SK-N-SH (cell line): ENCODE results near the gene LRRC8C. TPM values are rescaled to one million over a fixed set of nuclear protein-coding genes. Genes with fewer than 3 reads are reported as not detected.

Experiments used
- CTCF ChIA-PET: fragments of 300-600, 350-600 bp; formaldehyde crosslinking; extraction: SDS; loops from one replicate; lab custom pipeline; 2021; lab: Yijun Ruan, JAX
- POLR2A ChIA-PET: fragments of 350-600 bp; sonication (Branson Sonifier 250); formaldehyde crosslinking; extraction: SDS; loops from one replicate; lab custom pipeline; 2020; ENCODE audit warnings: antibody characterized with exemption, inconsistent platforms; lab: Yijun Ruan, JAX
- DNase-seq: peaks from one replicate; pipeline ENCODE4 v3.0.0; 2012
- H2AFZ ChIP-seq: fragments of 200-600 bp; sonication (generic); 2 replicates; pipeline ENCODE4 v1.8.1; 2016; ENCODE audit warnings: antibody characterized with exemption, mild to moderate bottlenecking, low read depth
- H3F3A ChIP-seq: fragments of 200-600 bp; sonication (generic); replicated peaks from 2 replicates; pipeline ENCODE3; 2016; ENCODE audit warnings: antibody characterized with exemption, mild to moderate bottlenecking; ENCODE audit not compliant: insufficient read depth
- H3K27ac ChIP-seq, 2 experiments: fragments of 200-500 bp in 1 of 2; fragments of 200-600 bp in 1 of 2; sonication (Bioruptor generic) in 1 of 2; sonication (generic), shearing (Covaris generic) in 1 of 2; 2 replicates each; pipeline versions ENCODE4 v1.5.1 to v1.6.1; 2014 to 2016; ENCODE audit warnings: low read depth in 2 of 2, inconsistent platforms in 1 of 2, low read length in 1 of 2, mild to moderate bottlenecking in 1 of 2, mixed read lengths in 1 of 2
- H3K27me3 ChIP-seq: fragments of 200-600 bp; sonication (generic), shearing (Covaris generic); 2 replicates; pipeline ENCODE4 v1.6.1; 2016; ENCODE audit warnings: mixed run types; ENCODE audit not compliant: insufficient read depth
- H3K36me3 ChIP-seq, 2 experiments: fragments of 200-500 bp in 1 of 2; fragments of 200-600 bp in 1 of 2; sonication (Bioruptor generic) in 1 of 2; sonication (generic) in 1 of 2; replicated peaks in 1 of 2; 2 replicates each; pipeline versions ENCODE3 to v1.5.1; 2014 to 2016; ENCODE audit warnings: low read length in 1 of 2, mild to moderate bottlenecking in 1 of 2; ENCODE audit not compliant: insufficient read depth in 2 of 2, control insufficient read depth in 1 of 2
- H3K4me1 ChIP-seq, 2 experiments: fragments of 200-500 bp in 1 of 2; fragments of 200-600 bp in 1 of 2; sonication (Bioruptor generic) in 1 of 2; sonication (generic), shearing (Covaris generic) in 1 of 2; 2 replicates each; pipeline versions ENCODE4 v1.5.1 to v1.6.1; 2014 to 2016; ENCODE audit warnings: low read depth in 1 of 2, low read length in 1 of 2, mixed run types in 1 of 2; ENCODE audit not compliant: insufficient read depth in 2 of 2, control insufficient read depth in 1 of 2
- H3K4me2 ChIP-seq: fragments of 200-600 bp; sonication (generic), shearing (Covaris generic); 2 replicates; pipeline ENCODE4 v1.6.1; 2017; ENCODE audit warnings: mixed run types
- H3K4me3 ChIP-seq, 2 experiments: fragments of 200-500 bp in 1 of 2; fragments of 200-600 bp in 1 of 2; sonication (Bioruptor generic) in 1 of 2; sonication (generic), shearing (Covaris generic) in 1 of 2; 2 replicates each; pipeline versions ENCODE4 v1.5.1 to v1.8.1; 2014 to 2016; ENCODE audit warnings: low read depth in 2 of 2, inconsistent platforms in 1 of 2, low read length in 1 of 2, mild to moderate bottlenecking in 1 of 2, mixed read lengths in 1 of 2, moderate library complexity in 1 of 2
- H3K79me2 ChIP-seq: fragments of 200-600 bp; sonication (generic); 2 replicates; pipeline ENCODE4 v1.8.1; 2017; ENCODE audit warnings: mild to moderate bottlenecking; ENCODE audit not compliant: insufficient read depth
- H3K9ac ChIP-seq: fragments of 200-600 bp; sonication (generic); 2 replicates; pipeline ENCODE4 v1.6.1; 2017; ENCODE audit warnings: mixed run types
- H3K9me2 ChIP-seq: fragments of 200-600 bp; sonication (generic); 2 replicates; pipeline ENCODE4 v1.6.1; 2017; ENCODE audit warnings: mixed run types
- H3K9me3 ChIP-seq: fragments of 200-600 bp; sonication (generic); 2 replicates; pipeline ENCODE4 v1.6.1; 2017; ENCODE audit warnings: mixed run types, mild to moderate bottlenecking, moderate library complexity
- H4K20me1 ChIP-seq: fragments of 200-600 bp; sonication (generic); 2 replicates; pipeline ENCODE4 v1.6.1; 2017; ENCODE audit warnings: mild to moderate bottlenecking, mixed run types; ENCODE audit not compliant: insufficient read depth
- CHD2 ChIP-seq: fragments of 150-350 bp; IDR thresholded peaks from 2 replicates; pipeline ENCODE4 v1.6.1; 2018; ENCODE audit warnings: low read length; ENCODE audit not compliant: partially characterized antibody
- EP300 ChIP-seq, 2 experiments: IDR thresholded peaks; 2 replicates each; pipeline versions ENCODE4 v1.4.0 to v1.6.1; 2012; ENCODE audit warnings: borderline replicate concordance in 1 of 2, low read depth in 1 of 2, low read length in 1 of 2
- EZH2phosphoT487 ChIP-seq: fragments of 200-600 bp; sonication (generic); IDR thresholded peaks from 2 replicates; pipeline ENCODE4 v1.6.1; 2017; ENCODE audit warnings: low read depth, mixed run types, mild to moderate bottlenecking, antibody characterized with exemption, moderate library complexity, borderline replicate concordance
- FOSL2 ChIP-seq: IDR thresholded peaks from 2 replicates; pipeline ENCODE4 v1.4.0; 2012; ENCODE audit warnings: low read depth, mild to moderate bottlenecking, moderate library complexity, borderline replicate concordance
- FOXM1 ChIP-seq: IDR thresholded peaks from 2 replicates; pipeline ENCODE4 v1.4.0; 2012; ENCODE audit warnings: low read depth, mild to moderate bottlenecking
- GABPA ChIP-seq: IDR thresholded peaks from 2 replicates; pipeline ENCODE4 v1.4.0; 2012; ENCODE audit warnings: low read depth, mild to moderate bottlenecking
- GATA2 ChIP-seq: sonication (generic); formaldehyde crosslinking; IDR thresholded peaks from 2 replicates; pipeline ENCODE4 v1.5.0; 2020; ENCODE audit warnings: mild to moderate bottlenecking, missing genetic modification reagents
- IRF3 ChIP-seq: fragments of 150-350 bp; IDR thresholded peaks from 2 replicates; pipeline ENCODE4 v1.6.1; 2016; ENCODE audit warnings: mild to moderate bottlenecking, low read depth, low read length
- JUND ChIP-seq: IDR thresholded peaks from 2 replicates; pipeline ENCODE4 v1.4.0; 2012
- MXI1 ChIP-seq: IDR thresholded peaks from 2 replicates; pipeline ENCODE4 v1.6.1; 2012; ENCODE audit warnings: mild to moderate bottlenecking, low read depth, low read length, improper control_type of control experiment
- NRF1 ChIP-seq: IDR thresholded peaks from 2 replicates; pipeline ENCODE4 v1.6.1; 2012; ENCODE audit warnings: low read depth, mild to moderate bottlenecking, low read length
- POLR2AphosphoS5 ChIP-seq: IDR thresholded peaks from 2 replicates; pipeline ENCODE4 v1.6.1; 2012; ENCODE audit warnings: low read depth, low read length
- RAD21 ChIP-seq: IDR thresholded peaks from 2 replicates; pipeline ENCODE4 v1.6.1; 2012; ENCODE audit warnings: mild to moderate bottlenecking, low read length
- RFX5 ChIP-seq: IDR thresholded peaks from 2 replicates; pipeline ENCODE4 v1.6.1; 2012; ENCODE audit warnings: mild to moderate bottlenecking, improper control_type of control experiment, low read length
- RXRA ChIP-seq: IDR thresholded peaks from 2 replicates; pipeline ENCODE4 v1.4.0; 2012; ENCODE audit warnings: low read depth, mild to moderate bottlenecking, borderline replicate concordance
- SIN3A ChIP-seq: IDR thresholded peaks from 2 replicates; pipeline ENCODE4 v1.6.1; 2012; ENCODE audit warnings: low read depth, mild to moderate bottlenecking, low read length, moderate library complexity, borderline replicate concordance
- TCF12 ChIP-seq: IDR thresholded peaks from 2 replicates; pipeline ENCODE4 v1.4.0; 2012
- TEAD4 ChIP-seq: IDR thresholded peaks from 2 replicates; pipeline ENCODE4 v1.4.0; 2012; ENCODE audit warnings: mild to moderate bottlenecking, borderline replicate concordance; ENCODE audit not compliant: insufficient read depth
- USF2 ChIP-seq: fragments of 150-350 bp; IDR thresholded peaks from 2 replicates; pipeline ENCODE4 v1.6.1; 2017; ENCODE audit warnings: antibody characterized with exemption, low read length, low read depth, borderline replicate concordance
- ZBTB33 ChIP-seq: IDR thresholded peaks from 2 replicates; pipeline ENCODE4 v1.4.0; 2012; ENCODE audit warnings: low read depth, borderline replicate concordance
- WGBS: methylation state at CpG from one replicate; pipeline ENCODE4 v1.1.6; 2017; ENCODE audit warnings: low lambda C conversion rate; 5-methylcytosine and 5-hydroxymethylcytosine counted together
- polyA plus RNA-seq, 3 experiments: library from polyadenylated mRNA; depleted of rRNA; stranded (reverse); fragments of >200 nt; gene quantifications; 2 replicates each; pipeline ENCODE4 v1.2.3, GENCODE V29; 2012
- TF ChIP-seq, protein P1 (sequence below): IDR thresholded peaks from 2 replicates; pipeline ENCODE4 v1.4.0; 2012; ENCODE audit warnings: low read depth
- TF ChIP-seq, protein P2 (sequence below): IDR thresholded peaks from 2 replicates; pipeline ENCODE4 v1.4.0; 2012; ENCODE audit warnings: low read depth, borderline replicate concordance

LRRC8C gene
- polyA plus RNA-seq, 1 of the 3 experiments (the other 2 are of a cell fraction) = 4.2 TPM

GRCh38 chr1:89603651-89604413, 29.1 kb upstream of the LRRC8C start (continued):
- TF ChIP-seq GABPA = no peak
- no peak for TF ChIP-seq POLR2AphosphoS5
- no peak for TF ChIP-seq SIN3A
- peak; percentile 39; the same call in 1 of the 2 replicates for TF ChIP-seq TCF12
- TF ChIP-seq EZH2phosphoT487 = no peak
- no peak for TF ChIP-seq RFX5
- TF ChIP-seq ZBTB33 = no peak
- no peak for TF ChIP-seq IRF3

- Histone ChIP-seq H3F3A (no peaks in the 10 kb centered on the region), H3K79me2 (no peaks in the 10 kb centered on the region), H3K4me2 (no peak overlapping the region), H4K20me1 (no peaks in the 10 kb centered on the region), H3K4me3 (no peak overlapping the region), H3K9me2 (no peaks in the 10 kb centered on the region), H2AFZ (no peak overlapping the region), H3K27ac (peak overlapping the region in 1 of 2 experiments; percentile 10; a peak in 1 of 4 replicates), H3K9me3 (no peaks in the 10 kb centered on the region), H3K4me1 (peaks cover 3 to 20% of the 10 kb centered on the region in 2 experiments; a peak in 3 of 4 replicates), H3K36me3 (no peaks in the 10 kb centered on the region), H3K27me3 (no peaks in the 10 kb centered on the region), H3K9ac (no peak overlapping the region)
- ChIA-PET POLR2A (no interaction called here), CTCF (interaction anchor here (1.7 to 5.5 kb wide), 5 partner anchors 8 to 159 kb away, joined by 6 to 43 read pairs (median 16); partner anchors contain the start of gene LRRC8C)
- DNase-seq = no peak
- WGBS = 73% methylated on average over 3 of the region's 3 CpGs
- TF ChIP-seq ZBTB33 (no peak), EP300 (IDR thresholded peaks at IDR 0.05; ENCODE audit: borderline replicate concordance in 1 of 2, low read depth in 1 of 2, low read length in 1 of 2) (no peak), CHD2 (no peak), FOSL2 (no peak), JUND (no peak), TCF12 (no peak), TEAD4 (no peak), FOXM1 (no peak), RXRA (no peak), GATA2 (no peak), RAD21 (no peak), USF2 (no peak), MXI1 (no peak), NRF1 (no peak), POLR2AphosphoS5 (no peak)
- TF ChIP-seq, protein P1, sequence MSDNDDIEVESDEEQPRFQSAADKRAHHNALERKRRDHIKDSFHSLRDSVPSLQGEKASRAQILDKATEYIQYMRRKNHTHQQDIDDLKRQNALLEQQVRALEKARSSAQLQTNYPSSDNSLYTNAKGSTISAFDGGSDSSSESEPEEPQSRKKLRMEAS = no peak
- TF ChIP-seq, protein P2, sequence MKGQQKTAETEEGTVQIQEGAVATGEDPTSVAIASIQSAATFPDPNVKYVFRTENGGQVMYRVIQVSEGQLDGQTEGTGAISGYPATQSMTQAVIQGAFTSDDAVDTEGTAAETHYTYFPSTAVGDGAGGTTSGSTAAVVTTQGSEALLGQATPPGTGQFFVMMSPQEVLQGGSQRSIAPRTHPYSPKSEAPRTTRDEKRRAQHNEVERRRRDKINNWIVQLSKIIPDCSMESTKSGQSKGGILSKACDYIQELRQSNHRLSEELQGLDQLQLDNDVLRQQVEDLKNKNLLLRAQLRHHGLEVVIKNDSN = no peak
These were observed 28.5 kb upstream of the LRRC8C start for GRCh38 chr1:89604414-89604735.
